ENCODE data around the gene TMEM181. TPM values are rescaled to one million over a fixed set of nuclear protein-coding genes. Genes with fewer than 3 reads are reported as not detected.

TMEM181 gene
- total RNA-seq: 10 to 100 TPM in 6 of 7 donors, 1 to 10 TPM in 1; 7.9 to 18.1 (median 12.7) TPM
- 10 to 100 TPM in 1 of 2 donors, 1 to 10 TPM in 1; 7.3 to 21.9 TPM for polyA plus RNA-seq
- long read RNA-seq, donor 1, partial matches to known transcripts: 2 of 8 reads
- long read RNA-seq, donor 1, other reads (novel, unspliced or antisense): 6 of 8 reads
- long read RNA-seq, donor 2, full-length matches to known transcripts: 2 of 8 reads
- long read RNA-seq, donor 2, partial matches to known transcripts: 0 of 8 reads
- long read RNA-seq, donor 2, other reads (novel, unspliced or antisense): 6 of 8 reads
- long read RNA-seq, donor 3, full-length matches to known transcripts: 1 of 43 reads
- long read RNA-seq, donor 3, partial matches to known transcripts: 1 of 43 reads
- long read RNA-seq, donor 3, other reads (novel, unspliced or antisense): 41 of 43 reads

DNA sequence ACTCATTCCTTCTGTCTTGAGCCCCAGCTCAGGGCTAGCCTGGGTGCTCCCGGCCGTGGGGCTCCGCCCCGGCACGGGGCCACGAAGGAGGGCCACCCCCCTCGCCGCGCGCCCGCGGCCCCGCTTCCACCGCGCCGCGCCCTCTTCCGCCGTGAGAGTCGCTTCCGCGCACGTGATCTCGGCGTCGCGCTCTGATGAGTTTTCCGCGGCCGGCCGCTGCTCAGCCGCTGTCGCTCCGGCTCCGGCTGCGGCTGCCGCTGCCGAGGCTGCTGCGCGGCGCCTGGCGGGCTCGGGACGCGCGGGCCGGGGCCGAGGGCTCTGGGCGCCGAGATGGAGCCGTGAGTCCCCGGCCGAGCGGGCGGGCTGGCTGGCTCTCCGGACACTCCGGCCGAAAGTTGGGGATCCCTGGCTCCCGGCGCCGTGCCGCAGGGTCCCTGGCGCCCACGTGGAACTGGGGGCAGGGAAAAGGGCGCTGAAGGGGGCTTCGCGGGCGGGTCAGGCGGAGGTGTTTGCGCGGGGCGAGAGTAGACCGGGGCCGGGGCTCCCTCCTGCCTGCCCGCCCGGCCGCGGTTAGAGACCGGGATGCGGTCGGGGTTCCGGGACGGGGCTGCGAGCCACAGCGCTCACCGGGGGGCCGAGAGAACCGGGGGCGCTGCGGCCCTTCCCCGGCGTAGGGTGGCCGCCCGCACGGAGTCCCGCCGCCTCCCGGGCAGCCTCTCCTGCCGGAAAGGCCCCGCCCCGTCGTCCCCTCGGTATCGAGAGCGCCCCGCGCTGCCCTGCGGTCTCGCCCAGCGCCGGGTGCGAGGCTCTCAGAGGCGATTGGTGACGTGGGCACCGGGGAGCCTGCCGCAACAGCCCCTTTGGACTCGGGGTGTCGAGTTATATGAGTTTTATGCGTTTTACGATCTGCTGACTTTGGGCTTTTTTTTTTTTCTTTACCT, at the start of gene TMEM181:
TMEM181 (plus strand) TSS at position 197 of the 941 bp plus-strand sequence; CDS start at position 331, 134 bp downstream.
- intact Hi-C loops (cut with DNase I): no loop called here
- peak; percentile 78 to 91 (median 85) for DNase-seq
- Histone ChIP-seq H3K27ac (peak within 1 kb of the TSS; percentile 48 to 78), H3K36me3 (no peaks in the 10 kb centered on the region), H3K27me3 (no peaks in the 10 kb centered on the region), H3K9me3 (no peaks in the 10 kb centered on the region), H3K4me3 (peak within 1 kb of the TSS; percentile 72), H3K4me1 (ENCODE audit: insufficient read depth) (peaks cover 6% of the 10 kb centered on the region)
- WGBS, 3 donors: 0 to 1% (median 0%) methylated on average over 50 to 119 of the region's 120 CpGs
- TF ChIP-seq EP300 (IDR thresholded peaks at IDR 0.05): no peak
- peak in 2 of 3 donors; percentile 16 to 27 for TF ChIP-seq CTCF (IDR thresholded peaks at IDR 0.05)
- TF ChIP-seq POLR2A (IDR thresholded peaks at IDR 0.05): peak; percentile 64

DNA sequence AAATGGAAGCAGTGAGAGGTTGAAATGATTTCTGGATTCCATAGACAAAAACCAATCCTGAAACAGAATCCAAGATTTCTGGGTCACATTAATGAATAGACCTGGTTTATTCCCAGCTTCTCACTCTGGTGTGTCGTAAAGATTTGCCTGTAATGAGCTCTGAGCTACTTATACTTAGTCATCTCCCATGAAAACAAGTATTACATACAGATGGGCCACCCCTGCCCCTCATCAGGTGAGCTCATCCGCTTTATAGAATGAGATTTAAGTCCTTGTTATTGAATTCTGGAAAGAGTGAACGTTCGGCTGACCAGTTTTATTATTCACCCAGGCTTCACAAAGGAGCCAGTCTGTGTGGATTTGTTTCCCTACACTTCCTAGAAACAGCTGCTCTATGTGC, 47.1 kb upstream of the TMEM181 start:
- H3K27me3 ChIP-seq: no peaks in the 10 kb centered on the region
- no peak overlapping the region for H3K27ac ChIP-seq
- no peak overlapping the region for H3K4me3 ChIP-seq
- H3K9me3 ChIP-seq: no peaks in the 10 kb centered on the region
- intact Hi-C loops (cut with DNase I): no loop called here
- no peaks in the 10 kb centered on the region for H3K36me3 ChIP-seq
- TF ChIP-seq POLR2A (IDR thresholded peaks at IDR 0.05) (no peak), CTCF (IDR thresholded peaks at IDR 0.05) (no peak), EP300 (IDR thresholded peaks at IDR 0.05) (no peak)
- no peak for DNase-seq
- no peaks in the 10 kb centered on the region for H3K4me1 ChIP-seq (ENCODE audit: insufficient read depth)
- WGBS, 3 donors: 81 to 86% (median 85%) methylated on average over 4 of the region's 4 CpGs

DNA sequence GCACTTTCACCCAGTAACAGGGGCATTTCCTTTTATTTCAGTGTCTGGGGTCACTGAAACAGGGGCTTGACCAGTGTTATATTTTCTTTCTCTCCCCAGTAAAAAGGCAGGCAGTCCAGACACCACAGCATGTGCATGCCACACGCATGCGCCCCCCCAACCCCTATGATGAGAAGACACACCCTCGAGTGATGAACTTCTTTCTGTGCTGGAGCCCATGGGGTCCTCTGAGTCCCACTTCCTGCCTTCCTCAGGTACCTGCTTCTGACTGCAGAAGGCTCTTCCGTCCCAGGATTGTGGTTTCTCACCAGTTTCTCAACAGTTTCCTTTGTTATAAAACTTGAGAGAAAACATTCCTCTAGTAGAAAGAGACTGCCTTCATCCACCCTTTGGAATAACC, 45.7 kb upstream of the TMEM181 start:
- DNase-seq: no peak
- peaks cover 1% of the 10 kb centered on the region for H3K4me1 ChIP-seq (ENCODE audit: insufficient read depth)
- H3K9me3 ChIP-seq: no peaks in the 10 kb centered on the region
- intact Hi-C loops (cut with DNase I): no loop called here
- H3K36me3 ChIP-seq: no peaks in the 10 kb centered on the region
- TF ChIP-seq CTCF (IDR thresholded peaks at IDR 0.05) (no peak), EP300 (IDR thresholded peaks at IDR 0.05) (no peak), POLR2A (IDR thresholded peaks at IDR 0.05) (no peak)
- no peaks in the 10 kb centered on the region for H3K27me3 ChIP-seq
- 81 to 94% (median 87%) methylated on average over 4 of the region's 4 CpGs for WGBS, 3 donors
- no peak overlapping the region for H3K4me3 ChIP-seq
- H3K27ac ChIP-seq: no peak overlapping the region

GRCh38 chr6:158514991-158515390, 44.9 kb upstream of the TMEM181 start:
- WGBS, 3 donors: 94 to 95% (median 95%) methylated on average over 8 of the region's 8 CpGs
- no peak overlapping the region for H3K27ac ChIP-seq
- no peak for DNase-seq
- H3K4me1 ChIP-seq (ENCODE audit: insufficient read depth): peaks cover 1% of the 10 kb centered on the region
- no peaks in the 10 kb centered on the region for H3K9me3 ChIP-seq
- no peak overlapping the region for H3K4me3 ChIP-seq
- intact Hi-C loops (cut with DNase I): no loop called here
- no peaks in the 10 kb centered on the region for H3K27me3 ChIP-seq
- TF ChIP-seq POLR2A (IDR thresholded peaks at IDR 0.05) (no peak), CTCF (IDR thresholded peaks at IDR 0.05) (no peak), EP300 (IDR thresholded peaks at IDR 0.05) (no peak)
- no peaks in the 10 kb centered on the region for H3K36me3 ChIP-seq
